K562 treated with DMSO at 1 percent for 12 hours (cell line): ENCODE data around the gene TBX6. TPM values are rescaled to one million over a fixed set of nuclear protein-coding genes. Genes with fewer than 3 reads are reported as not detected.

Source experiments
- total RNA-seq: library from RNA; unstranded; fragments of 300-600 nt; gene quantifications from 2 replicates; pipeline ENCODE4 v1.2.3, GENCODE V29; 2022; ENCODE audit not compliant: insufficient read depth

Gene TBX6, protein sequence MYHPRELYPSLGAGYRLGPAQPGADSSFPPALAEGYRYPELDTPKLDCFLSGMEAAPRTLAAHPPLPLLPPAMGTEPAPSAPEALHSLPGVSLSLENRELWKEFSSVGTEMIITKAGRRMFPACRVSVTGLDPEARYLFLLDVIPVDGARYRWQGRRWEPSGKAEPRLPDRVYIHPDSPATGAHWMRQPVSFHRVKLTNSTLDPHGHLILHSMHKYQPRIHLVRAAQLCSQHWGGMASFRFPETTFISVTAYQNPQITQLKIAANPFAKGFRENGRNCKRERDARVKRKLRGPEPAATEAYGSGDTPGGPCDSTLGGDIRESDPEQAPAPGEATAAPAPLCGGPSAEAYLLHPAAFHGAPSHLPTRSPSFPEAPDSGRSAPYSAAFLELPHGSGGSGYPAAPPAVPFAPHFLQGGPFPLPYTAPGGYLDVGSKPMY
- total RNA-seq = 0.48 TPM in 1 of 2 replicates, not detected in the other

DNA sequence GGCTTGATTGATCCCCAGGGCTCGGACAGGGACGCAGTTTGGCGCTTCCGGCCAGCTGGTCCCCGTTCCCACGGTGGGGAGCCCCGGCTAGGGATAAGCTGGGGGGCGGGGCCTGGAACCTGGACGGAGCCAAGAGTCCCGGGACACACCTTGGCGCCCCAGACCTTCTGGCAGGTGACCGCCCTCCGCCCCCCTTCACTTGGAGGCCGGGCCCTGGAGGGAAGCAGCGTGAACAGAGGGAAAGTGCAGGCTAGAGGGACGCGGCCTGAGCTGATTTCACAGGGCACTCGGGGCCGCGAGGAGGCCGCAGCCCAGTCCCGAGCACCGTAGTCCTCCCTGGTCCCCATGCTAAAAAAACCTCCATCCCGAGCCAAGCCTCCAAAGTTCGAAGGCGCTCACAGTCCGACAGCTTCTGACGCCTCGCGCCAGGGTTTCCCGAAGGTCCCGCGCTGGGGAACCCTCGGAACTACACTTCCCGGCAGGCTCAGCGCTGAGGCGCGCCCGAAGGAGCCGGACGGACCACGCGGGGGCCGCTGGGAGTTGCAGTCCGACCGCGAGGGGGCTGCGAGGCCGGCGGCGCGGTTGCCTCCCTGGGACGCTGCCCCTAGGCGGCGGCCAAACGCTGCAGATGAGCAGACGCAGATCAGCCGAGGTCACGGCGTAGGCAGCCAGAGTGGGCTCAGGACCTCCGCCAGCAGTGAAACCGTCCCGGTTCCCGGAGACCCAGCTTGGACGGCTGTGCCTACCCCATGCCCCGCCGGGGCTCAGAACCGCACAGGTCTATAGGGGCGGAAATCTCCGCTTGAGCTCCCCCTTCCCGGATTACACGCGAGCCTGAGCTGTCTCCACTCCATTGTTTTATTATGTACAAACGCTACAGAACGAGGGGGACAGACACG lies at the start of gene TBX6:
TSS of gene TBX6 (minus strand) at position 451 of the 899 bp plus-strand sequence. CDS start 731 bp downstream, outside the sequence.

DNA sequence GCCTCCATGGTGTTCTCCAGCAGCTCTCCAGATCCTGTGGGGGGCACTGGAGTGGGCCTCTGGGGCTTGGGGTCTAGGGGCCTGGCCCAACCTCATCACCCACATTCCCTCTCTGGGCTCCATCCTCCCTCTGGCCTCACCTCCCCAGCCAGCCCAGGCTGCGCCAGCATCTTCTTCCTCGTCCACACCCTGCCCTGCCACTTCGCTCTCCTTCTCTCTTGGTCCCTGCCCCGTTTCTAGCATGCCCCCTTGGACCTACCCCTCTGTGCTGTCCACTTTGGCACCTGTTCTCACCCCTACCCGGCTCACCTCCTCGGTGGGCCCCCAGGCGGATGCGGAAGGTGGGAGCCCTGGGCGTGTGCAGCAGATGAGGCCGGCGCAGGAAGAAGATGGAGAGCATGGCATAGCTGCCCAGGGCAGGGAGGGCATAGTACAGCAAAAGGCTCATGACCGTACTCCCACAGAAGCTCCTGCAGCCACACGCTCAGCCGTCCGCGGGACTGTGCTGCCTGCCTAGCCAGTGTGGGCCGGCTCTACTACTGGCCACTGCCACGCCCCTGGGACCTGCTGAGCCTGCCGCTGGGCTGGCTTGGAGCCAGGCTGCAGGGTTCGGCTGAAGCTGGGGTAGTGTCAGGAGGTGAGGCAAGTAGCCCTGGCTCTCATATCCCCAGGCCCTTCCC lies 21.4 kb upstream of the TBX6 start, which contains the start of gene GDPD3:
TSS of gene GDPD3 (minus strand) at position 507 of the 680 bp plus-strand sequence. CDS start at position 448, 59 bp downstream.

DNA sequence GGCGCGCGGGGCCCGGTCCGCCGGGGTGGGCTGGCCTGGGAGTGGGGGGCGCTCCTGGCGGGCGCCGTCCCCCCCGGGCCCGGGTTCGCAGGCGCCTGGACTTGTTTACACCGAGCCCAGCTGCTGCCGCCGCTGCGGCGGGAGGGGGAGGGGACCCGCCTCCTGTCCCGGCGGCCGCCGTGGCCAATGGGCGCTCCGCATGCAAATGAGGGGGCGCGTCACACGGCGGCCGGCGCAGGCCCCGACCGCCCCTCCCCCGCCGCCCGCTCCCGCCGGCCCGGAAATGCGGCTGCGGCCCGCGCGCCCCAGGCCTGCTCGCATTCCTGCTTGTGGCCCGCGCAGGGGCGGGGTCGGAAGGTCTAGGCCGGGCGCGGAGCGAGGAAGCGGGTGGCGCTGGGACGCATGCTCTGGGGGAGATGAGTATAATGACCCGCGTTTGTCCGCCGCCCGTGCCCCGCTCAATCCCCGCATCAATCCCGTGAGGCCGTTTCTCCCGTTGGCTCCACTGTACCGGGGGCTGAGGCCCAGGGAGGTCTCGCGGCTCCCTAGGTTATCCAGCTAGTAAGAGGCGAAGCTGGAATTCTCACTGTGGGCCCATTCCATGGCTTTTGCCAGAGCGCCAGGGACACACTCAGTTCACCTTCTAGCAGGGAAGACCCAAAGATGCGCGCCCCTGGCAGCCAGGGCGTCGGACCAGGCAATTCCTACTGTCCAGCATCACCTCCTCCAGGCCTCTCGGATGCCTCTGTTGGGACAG lies 4.6 kb upstream of the TBX6 start, which contains the start of gene YPEL3:
TSS of gene YPEL3 (minus strand) at position 109 of the 757 bp plus-strand sequence. CDS start 731 bp downstream, outside the sequence.

DNA sequence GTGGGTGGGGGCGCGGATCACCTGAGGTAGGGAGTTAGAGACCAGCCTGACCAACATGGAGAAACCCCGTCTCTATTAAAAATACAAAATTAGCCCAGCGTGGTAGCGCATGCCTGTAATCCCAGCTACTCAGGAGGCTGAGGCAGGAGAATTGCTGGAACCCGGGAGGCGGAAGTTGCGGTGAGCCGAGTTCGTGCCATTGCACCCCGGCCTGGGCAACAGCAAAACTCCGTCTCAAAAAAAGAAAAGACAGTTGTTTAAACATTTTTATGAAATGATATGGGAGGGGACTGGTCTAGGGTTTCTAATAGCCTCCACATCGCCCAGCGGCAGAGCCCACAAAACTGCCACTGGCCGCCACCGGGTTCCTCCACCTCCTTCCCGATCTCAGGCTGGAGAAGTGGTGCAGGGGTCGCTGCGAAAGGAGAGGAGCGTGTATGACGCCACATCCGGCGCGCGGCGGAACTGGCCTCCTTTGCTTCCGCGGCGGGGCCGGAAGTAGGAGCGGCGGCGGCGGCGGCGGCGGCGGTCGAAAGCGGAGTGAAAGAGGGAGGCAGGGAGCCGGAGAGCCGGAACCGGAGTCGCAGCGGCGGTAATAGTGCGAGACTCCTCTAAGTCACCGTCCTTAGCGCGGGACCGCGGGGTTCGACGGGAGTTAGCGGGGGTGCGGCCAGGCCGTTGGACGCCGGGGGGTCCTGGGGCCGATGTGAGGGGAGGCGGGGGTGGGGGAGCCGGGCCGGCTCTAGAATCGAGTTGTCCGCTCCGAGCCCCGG lies 16.0 kb downstream of the TBX6 start, which contains the start of gene PPP4C:
TSS of gene PPP4C (plus strand) at position 492 of the 773 bp plus-strand sequence. CDS start 384 bp downstream, outside the sequence.

DNA sequence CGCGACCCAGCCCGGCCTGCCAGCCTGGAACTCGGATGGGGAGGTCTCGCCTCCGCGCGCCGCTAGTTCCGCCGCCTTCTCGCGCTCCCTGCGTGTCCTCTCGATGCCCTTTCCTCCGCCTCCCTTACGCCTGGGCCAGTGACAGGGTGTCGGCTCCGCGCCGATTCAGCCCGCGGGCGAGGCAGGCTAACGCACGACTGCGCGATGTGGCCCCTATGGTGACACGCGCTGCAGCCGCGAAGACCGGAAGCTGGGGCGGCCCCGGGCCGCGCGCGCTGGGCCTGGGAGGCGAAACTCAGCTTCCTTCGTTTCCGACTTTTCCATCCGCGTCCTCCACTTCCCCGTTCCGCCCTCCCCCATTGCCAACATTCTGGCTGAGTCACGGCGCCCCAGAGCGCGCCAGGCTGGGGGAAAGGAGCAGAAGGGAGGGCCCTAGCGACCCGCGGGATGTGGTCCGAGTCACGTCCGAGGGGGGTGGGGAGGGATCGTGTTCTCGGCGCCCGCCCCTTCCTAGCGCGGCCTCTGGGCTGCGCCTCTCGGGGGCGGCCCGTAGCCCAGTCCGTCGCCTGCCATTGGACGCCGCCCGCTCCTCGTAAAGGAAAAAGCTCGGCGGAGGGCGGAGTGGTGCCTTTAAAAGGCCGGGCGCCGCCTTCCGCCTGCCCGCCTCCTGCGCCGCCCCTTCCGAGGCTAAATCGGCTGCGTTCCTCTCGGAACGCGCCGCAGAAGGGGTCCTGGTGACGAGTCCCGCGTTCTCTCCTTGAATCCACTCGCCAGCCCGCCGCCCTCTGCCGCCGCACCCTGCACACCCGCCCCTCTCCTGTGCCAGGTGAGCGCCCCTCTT lies 26.4 kb downstream of the TBX6 start, which contains the start of gene ALDOA:
TSS of gene ALDOA (plus strand) at position 659 of the 841 bp plus-strand sequence. CDS start 1,138 bp downstream, outside the sequence.

Other genes starting within 250 kb of the TBX6 start
- gene CDIPT, start 228.7 kb downstream of the TBX6 start, total RNA-seq = 87.8 and 89.1 TPM in 2 replicates
- gene SEZ6L2, start 192.4 kb downstream of the TBX6 start, total RNA-seq = 2.8 and 3.6 TPM in 2 replicates
- not detected in 2 replicates for gene ASPHD1, start 191.4 kb downstream of the TBX6 start, total RNA-seq
- 27.1 and 44.6 TPM in 2 replicates for gene KCTD13, start 165.7 kb downstream of the TBX6 start, total RNA-seq
- gene TMEM219, start 129.8 kb downstream of the TBX6 start, total RNA-seq = 166 and 188 TPM in 2 replicates
- gene TAOK2, start 118.1 kb downstream of the TBX6 start, total RNA-seq = 38.3 and 60.9 TPM in 2 replicates
- 23.6 and 28.9 TPM in 2 replicates for gene HIRIP3, start 96.3 kb downstream of the TBX6 start, total RNA-seq
- gene INO80E, start 95.7 kb downstream of the TBX6 start, total RNA-seq = 95.4 and 119 TPM in 2 replicates
- gene DOC2A, start 80.9 kb downstream of the TBX6 start, total RNA-seq = 0.99 and 2.0 TPM in 2 replicates
- not detected in 2 replicates for gene C16orf92, start 68.7 kb downstream of the TBX6 start, total RNA-seq
- 0.61 and 1.6 TPM in 2 replicates for gene TLCD3B, start 60.7 kb downstream of the TBX6 start, total RNA-seq
- gene ALDOA, start 26.2 kb downstream of the TBX6 start, total RNA-seq = 2,121 and 2,279 TPM in 2 replicates
- 260 and 325 TPM in 2 replicates for gene PPP4C, start 15.9 kb downstream of the TBX6 start, total RNA-seq
- 75.6 and 79.1 TPM in 2 replicates for gene YPEL3, start 4.3 kb upstream of the TBX6 start, total RNA-seq
- gene GDPD3, start 21.6 kb upstream of the TBX6 start, total RNA-seq = 1.3 and 1.9 TPM in 2 replicates
- gene MAPK3, start 31.3 kb upstream of the TBX6 start, total RNA-seq = 50.2 and 62.3 TPM in 2 replicates
- 37.8 and 46.1 TPM in 2 replicates for gene CORO1A, start 91.7 kb upstream of the TBX6 start, total RNA-seq
- gene BOLA2B, start 101.7 kb upstream of the TBX6 start, total RNA-seq = 14.8 and 43.1 TPM in 2 replicates
- gene SLX1A, start 102.0 kb upstream of the TBX6 start, total RNA-seq = 45.5 and 56.0 TPM in 2 replicates
- gene SULT1A3, start 107.3 kb upstream of the TBX6 start, total RNA-seq = 2.1 and 5.5 TPM in 2 replicates
- gene NPIPB13, start 156.6 kb upstream of the TBX6 start, total RNA-seq = 1.3 TPM in 1 of 2 replicates, not detected in the other